Measurements from ENCODE around the gene FILIP1L.
"Not testable (repeated sequence)": the region's sequence is repeated elsewhere in the genome, so short reads cannot be mapped to it uniquely, and the experiment has no call there.

FILIP1L gene

GRCh38 chr3:99845331-99845730 lies 269.0 kb downstream of the FILIP1L start:
- TF ChIP-seq CTCF (IDR thresholded peaks at IDR 0.05; ENCODE audit: low read depth, low read length) = no peak
- no peak overlapping the region for H3K4me3 ChIP-seq (ENCODE audit: low read depth, low read length)

GRCh38 chr3:99843590-99844258 lies 270.6 kb downstream of the FILIP1L start:
- H3K4me3 ChIP-seq (ENCODE audit: low read depth, low read length) = no peak overlapping the region
- no peak for TF ChIP-seq CTCF (IDR thresholded peaks at IDR 0.05; ENCODE audit: low read depth, low read length)

- H3K4me3 ChIP-seq (ENCODE audit: low read depth, low read length) = no peak overlapping the region
- TF ChIP-seq CTCF (IDR thresholded peaks at IDR 0.05; ENCODE audit: low read depth, low read length) = peak; percentile 25; the same call in 1 of the 2 replicates
These were observed 271.3 kb downstream of the FILIP1L start for GRCh38 chr3:99842826-99843589.

- not testable (repeated sequence) for H3K4me3 ChIP-seq (ENCODE audit: low read depth, low read length)
These were observed 272.4 kb downstream of the FILIP1L start for GRCh38 chr3:99841949-99842348.

- TF ChIP-seq CTCF (IDR thresholded peaks at IDR 0.05; ENCODE audit: low read depth, low read length) = no peak
- no peak overlapping the region for H3K4me3 ChIP-seq (ENCODE audit: low read depth, low read length)
These were observed 274.7 kb downstream of the FILIP1L start for GRCh38 chr3:99839613-99840012.

- H3K4me3 ChIP-seq (ENCODE audit: low read depth, low read length) = no peak overlapping the region
- TF ChIP-seq CTCF (IDR thresholded peaks at IDR 0.05; ENCODE audit: low read depth, low read length) = no peak
These were observed 275.5 kb downstream of the FILIP1L start for GRCh38 chr3:99838755-99839154.

GRCh38 chr3:99837715-99838114 lies 276.6 kb downstream of the FILIP1L start:
- no peak overlapping the region for H3K4me3 ChIP-seq (ENCODE audit: low read depth, low read length)
- no peak for TF ChIP-seq CTCF (IDR thresholded peaks at IDR 0.05; ENCODE audit: low read depth, low read length)

Measured in WI38 (cell line).